ENCODE results near the gene PEX6. TPM values are rescaled to one million over a fixed set of nuclear protein-coding genes. Genes with fewer than 3 reads are reported as not detected.
A peak's percentile ranks its signal among the peaks of the same experiment; 100 is the strongest.

Gene PEX6
- total and polyA plus RNA-seq, 2 experiments from 2014 or later: 6.5 to 25.1 TPM

- peaks cover 8% of the 10 kb centered on the region; the same call in 1 of the 2 replicates for H3K36me3 ChIP-seq (ENCODE audit: insufficient read depth)
- H3K4me3 ChIP-seq: peak overlapping the region; percentile 82
- 0 out of 2 replicates have a peak, but pooled peaks cover 21% of the 10 kb centered on the region for H3F3A ChIP-seq (replicated peaks; ENCODE audit: low read depth)
- peak; percentile 37 for ATAC-seq
- peak overlapping the region; percentile 92 for H3K4me3 Mint-ChIP-seq
- peak overlapping the region; percentile 95 for H3K27ac Mint-ChIP-seq
- H3K4me1 ChIP-seq (ENCODE audit: insufficient read depth): peaks cover 16% of the 10 kb centered on the region
- H2AFZ ChIP-seq: peak overlapping the region; percentile 12; the same call in 1 of the 2 replicates
- H3K27me3 Mint-ChIP-seq (ENCODE audit: insufficient read depth, low read depth, poor library complexity): peaks cover 23% of the 10 kb centered on the region
- H3K4me2 ChIP-seq: peak overlapping the region; percentile 99
- H3K36me3 Mint-ChIP-seq (ENCODE audit: low read depth): peaks cover 67% of the 10 kb centered on the region
- H3K9me3 Mint-ChIP-seq: no peaks in the 10 kb centered on the region
- DNase-seq (ENCODE audit: low spot score): no peak
- H3K27me3 ChIP-seq (ENCODE audit: insufficient read depth): no peaks in the 10 kb centered on the region
- peaks cover 30% of the 10 kb centered on the region for H3K4me1 Mint-ChIP-seq
- peak overlapping the region; percentile 83; the same call in 1 of the 2 replicates for H3K27ac ChIP-seq (ENCODE audit: low read depth)
- TF ChIP-seq, protein P1, sequence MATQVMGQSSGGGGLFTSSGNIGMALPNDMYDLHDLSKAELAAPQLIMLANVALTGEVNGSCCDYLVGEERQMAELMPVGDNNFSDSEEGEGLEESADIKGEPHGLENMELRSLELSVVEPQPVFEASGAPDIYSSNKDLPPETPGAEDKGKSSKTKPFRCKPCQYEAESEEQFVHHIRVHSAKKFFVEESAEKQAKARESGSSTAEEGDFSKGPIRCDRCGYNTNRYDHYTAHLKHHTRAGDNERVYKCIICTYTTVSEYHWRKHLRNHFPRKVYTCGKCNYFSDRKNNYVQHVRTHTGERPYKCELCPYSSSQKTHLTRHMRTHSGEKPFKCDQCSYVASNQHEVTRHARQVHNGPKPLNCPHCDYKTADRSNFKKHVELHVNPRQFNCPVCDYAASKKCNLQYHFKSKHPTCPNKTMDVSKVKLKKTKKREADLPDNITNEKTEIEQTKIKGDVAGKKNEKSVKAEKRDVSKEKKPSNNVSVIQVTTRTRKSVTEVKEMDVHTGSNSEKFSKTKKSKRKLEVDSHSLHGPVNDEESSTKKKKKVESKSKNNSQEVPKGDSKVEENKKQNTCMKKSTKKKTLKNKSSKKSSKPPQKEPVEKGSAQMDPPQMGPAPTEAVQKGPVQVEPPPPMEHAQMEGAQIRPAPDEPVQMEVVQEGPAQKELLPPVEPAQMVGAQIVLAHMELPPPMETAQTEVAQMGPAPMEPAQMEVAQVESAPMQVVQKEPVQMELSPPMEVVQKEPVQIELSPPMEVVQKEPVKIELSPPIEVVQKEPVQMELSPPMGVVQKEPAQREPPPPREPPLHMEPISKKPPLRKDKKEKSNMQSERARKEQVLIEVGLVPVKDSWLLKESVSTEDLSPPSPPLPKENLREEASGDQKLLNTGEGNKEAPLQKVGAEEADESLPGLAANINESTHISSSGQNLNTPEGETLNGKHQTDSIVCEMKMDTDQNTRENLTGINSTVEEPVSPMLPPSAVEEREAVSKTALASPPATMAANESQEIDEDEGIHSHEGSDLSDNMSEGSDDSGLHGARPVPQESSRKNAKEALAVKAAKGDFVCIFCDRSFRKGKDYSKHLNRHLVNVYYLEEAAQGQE (IDR thresholded peaks at IDR 0.05; ENCODE audit: unreplicated experiment): no peak
- TF ChIP-seq EZH2 (IDR thresholded peaks at IDR 0.05; ENCODE audit: low read depth, unreplicated experiment) (no peak), ZNF331 (CRISPR knock-in tag; IDR thresholded peaks at IDR 0.05; ENCODE audit: low read depth) (no peak), ZNF114 (CRISPR knock-in tag; IDR thresholded peaks at IDR 0.05) (no peak), ZNF462 (CRISPR knock-in tag; IDR thresholded peaks at IDR 0.05) (no peak), CREB1 (CRISPR knock-in tag; IDR thresholded peaks at IDR 0.05; ENCODE audit: low read depth) (no peak), STAT1 (IDR thresholded peaks at IDR 0.05; ENCODE audit: unreplicated experiment) (no peak), NANOG (IDR thresholded peaks at IDR 0.05; ENCODE audit: borderline replicate concordance) (no peak)
- no peaks in the 10 kb centered on the region for H3K9me2 ChIP-seq (ENCODE audit: insufficient read depth)
- peaks cover 45% of the 10 kb centered on the region for H3K79me2 ChIP-seq (replicated peaks; ENCODE audit: insufficient read depth)
- H4K20me1 ChIP-seq (replicated peaks; ENCODE audit: insufficient read depth): peaks cover 17% of the 10 kb centered on the region
Observed at GRCh38 chr6:43013097-43013842, 34.3 kb upstream of the PEX6 start.

All from GM23338 (cell line).